ENCODE results near the gene GAB3. TPM values are rescaled to one million over a fixed set of nuclear protein-coding genes. Genes with fewer than 3 reads are reported as not detected.
"Not testable (repeated sequence)": the region's sequence is repeated elsewhere in the genome, so short reads cannot be mapped to it uniquely, and the experiment has no call there.

GAB3 gene
- polyA plus RNA-seq, 1 of the 3 experiments (the other 2 are of a cell fraction), result 4.5 TPM

DNA sequence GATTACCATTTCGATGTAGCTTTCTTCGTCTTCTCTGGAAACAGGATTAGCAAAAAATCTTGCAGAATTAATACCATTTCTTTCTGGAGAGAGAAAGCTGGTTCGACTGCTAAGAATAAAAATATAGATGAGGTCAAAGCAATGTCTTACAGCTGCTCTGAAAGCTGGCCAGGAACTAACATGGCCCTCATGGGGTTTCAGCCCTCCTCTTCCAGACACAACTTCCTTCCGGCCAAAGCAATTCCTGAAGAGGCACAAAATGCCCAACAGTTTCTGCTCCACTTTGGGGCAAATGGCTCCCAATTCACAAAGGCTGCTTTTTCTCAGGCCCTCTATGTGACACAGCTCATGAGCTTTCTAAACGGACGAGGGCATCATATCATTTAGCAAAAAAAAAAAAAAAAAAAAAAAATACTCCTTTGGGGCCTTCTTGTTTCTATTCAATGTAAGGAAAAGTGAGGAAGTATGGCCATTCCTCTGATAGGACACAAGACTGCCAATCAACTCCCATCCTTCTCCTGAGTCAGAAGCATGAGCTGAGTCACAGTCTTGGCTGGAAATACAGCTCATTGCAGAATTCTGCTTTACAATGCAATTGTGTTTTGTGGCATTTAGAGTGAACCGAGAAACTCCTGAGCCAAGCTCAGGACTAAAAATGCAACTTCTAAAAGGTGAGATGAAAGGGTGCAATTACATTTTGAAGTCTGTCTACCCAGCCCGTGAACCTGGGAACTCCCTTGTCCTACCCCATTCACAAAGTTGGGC lies 54.8 kb downstream of the GAB3 start:
- peak overlapping the region; percentile 76 for H2AFZ ChIP-seq (ENCODE audit: low read depth)
- H3K4me1 ChIP-seq (ENCODE audit: control insufficient read depth in 1 of 2, insufficient read depth in 2 of 2, low read depth in 1 of 2, low read length in 1 of 2), result no peaks in the 10 kb centered on the region
- no peaks in the 10 kb centered on the region for H4K20me1 ChIP-seq (ENCODE audit: insufficient read depth)
- no peaks in the 10 kb centered on the region for H3K9me2 ChIP-seq
- POLR2A ChIA-PET, result no interaction called here
- TF ChIP-seq FOSL2 (IDR thresholded peaks at IDR 0.05; ENCODE audit: borderline replicate concordance, low read depth), result peak; percentile 74; the same call in 1 of the 2 replicates
- TF ChIP-seq, protein P1, sequence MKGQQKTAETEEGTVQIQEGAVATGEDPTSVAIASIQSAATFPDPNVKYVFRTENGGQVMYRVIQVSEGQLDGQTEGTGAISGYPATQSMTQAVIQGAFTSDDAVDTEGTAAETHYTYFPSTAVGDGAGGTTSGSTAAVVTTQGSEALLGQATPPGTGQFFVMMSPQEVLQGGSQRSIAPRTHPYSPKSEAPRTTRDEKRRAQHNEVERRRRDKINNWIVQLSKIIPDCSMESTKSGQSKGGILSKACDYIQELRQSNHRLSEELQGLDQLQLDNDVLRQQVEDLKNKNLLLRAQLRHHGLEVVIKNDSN (IDR thresholded peaks at IDR 0.05; ENCODE audit: borderline replicate concordance, low read depth), result no peak
- peak; percentile 28; the same call in 1 of the 2 replicates for TF ChIP-seq JUND (IDR thresholded peaks at IDR 0.05)
- peak; percentile 10; the same call in 1 of the 2 replicates for TF ChIP-seq NFIC (IDR thresholded peaks at IDR 0.05; ENCODE audit: borderline replicate concordance)
- no peak for TF ChIP-seq CHD2 (IDR thresholded peaks at IDR 0.05; ENCODE audit: low read length, partially characterized antibody)
- no peak for TF ChIP-seq RAD21 (IDR thresholded peaks at IDR 0.05; ENCODE audit: low read length)
- peak; percentile 65 for TF ChIP-seq GABPA (IDR thresholded peaks at IDR 0.05; ENCODE audit: low read depth)
- TF ChIP-seq PBX3 (IDR thresholded peaks at IDR 0.05), result peak; percentile 92
- TF ChIP-seq, protein P2, sequence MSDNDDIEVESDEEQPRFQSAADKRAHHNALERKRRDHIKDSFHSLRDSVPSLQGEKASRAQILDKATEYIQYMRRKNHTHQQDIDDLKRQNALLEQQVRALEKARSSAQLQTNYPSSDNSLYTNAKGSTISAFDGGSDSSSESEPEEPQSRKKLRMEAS (IDR thresholded peaks at IDR 0.05; ENCODE audit: low read depth), result no peak
- TF ChIP-seq ELF1 (IDR thresholded peaks at IDR 0.05), result peak; percentile 29; the same call in 1 of the 2 replicates
- CTCF ChIA-PET, result interaction anchor here (0.6 to 1.4 kb wide), 3 partner anchors 20 to 53 kb away, joined by 3 read pairs; no protein-coding TSS in a partner anchor
- no peak overlapping the region for H3K9ac ChIP-seq
- DNase-seq, result no peak
- no peak overlapping the region for H3K4me3 ChIP-seq (ENCODE audit: low read depth in 2 of 2, low read length in 1 of 2)
- 30% methylated on average over 8 of the region's 8 CpGs for WGBS (ENCODE audit: low lambda C conversion rate)
- no peaks in the 10 kb centered on the region for H3K9me3 ChIP-seq
- peaks cover 9% of the 10 kb centered on the region for H3F3A ChIP-seq (replicated peaks; ENCODE audit: insufficient read depth)
- H3K27me3 ChIP-seq (ENCODE audit: insufficient read depth), result no peaks in the 10 kb centered on the region
- no peaks in the 10 kb centered on the region for H3K79me2 ChIP-seq (ENCODE audit: insufficient read depth)
- no peaks in the 10 kb centered on the region for H3K36me3 ChIP-seq (replicated peaks in 1 of 2; ENCODE audit: control insufficient read depth in 1 of 2, insufficient read depth in 2 of 2, low read length in 1 of 2)
- H3K27ac ChIP-seq (ENCODE audit: low read depth in 2 of 2, low read length in 1 of 2), result peak overlapping the region in 1 of 2 experiments; percentile 41; a peak in 1 of 4 replicates
- peak overlapping the region; percentile 49; the same call in 1 of the 2 replicates for H3K4me2 ChIP-seq

DNA sequence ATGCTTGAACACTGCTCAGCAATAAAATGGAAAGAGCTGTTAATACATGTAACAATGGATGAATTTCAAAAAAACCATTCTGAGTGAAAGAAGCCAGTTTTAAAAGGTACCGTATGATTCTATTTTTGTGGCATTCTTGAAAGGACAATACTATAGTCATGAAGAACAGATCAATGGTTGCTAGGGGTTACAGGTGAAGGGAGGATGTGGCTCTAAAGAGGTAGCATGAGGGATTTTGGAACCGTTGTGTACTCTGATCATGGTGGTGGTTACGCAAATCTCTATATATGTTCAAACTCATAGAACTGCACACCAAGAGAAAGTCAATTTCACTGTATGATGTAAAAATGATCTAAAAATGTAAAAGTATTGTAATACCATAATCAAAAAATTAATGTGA lies 57.5 kb downstream of the GAB3 start:
- no peak for DNase-seq
- Histone ChIP-seq H2AFZ (ENCODE audit: low read depth) (no peak overlapping the region), H3K4me3 (ENCODE audit: low read depth in 2 of 2, low read length in 1 of 2) (no peak overlapping the region), H3K4me2 (no peak overlapping the region), H3K9me3 (no peaks in the 10 kb centered on the region), H3K9ac (no peak overlapping the region), H3K4me1 (ENCODE audit: control insufficient read depth in 1 of 2, insufficient read depth in 2 of 2, low read depth in 1 of 2, low read length in 1 of 2) (no peaks in the 10 kb centered on the region), H4K20me1 (ENCODE audit: insufficient read depth) (no peaks in the 10 kb centered on the region), H3K79me2 (ENCODE audit: insufficient read depth) (no peaks in the 10 kb centered on the region), H3K36me3 (replicated peaks in 1 of 2; ENCODE audit: control insufficient read depth in 1 of 2, insufficient read depth in 2 of 2, low read length in 1 of 2) (no peaks in the 10 kb centered on the region), H3K9me2 (no peaks in the 10 kb centered on the region), H3K27me3 (ENCODE audit: insufficient read depth) (no peaks in the 10 kb centered on the region), H3F3A (replicated peaks; ENCODE audit: insufficient read depth) (peaks cover 9% of the 10 kb centered on the region), H3K27ac (ENCODE audit: low read depth in 2 of 2, low read length in 1 of 2) (no peak overlapping the region)
- POLR2A ChIA-PET, result no interaction called here
- TF ChIP-seq, protein P3, sequence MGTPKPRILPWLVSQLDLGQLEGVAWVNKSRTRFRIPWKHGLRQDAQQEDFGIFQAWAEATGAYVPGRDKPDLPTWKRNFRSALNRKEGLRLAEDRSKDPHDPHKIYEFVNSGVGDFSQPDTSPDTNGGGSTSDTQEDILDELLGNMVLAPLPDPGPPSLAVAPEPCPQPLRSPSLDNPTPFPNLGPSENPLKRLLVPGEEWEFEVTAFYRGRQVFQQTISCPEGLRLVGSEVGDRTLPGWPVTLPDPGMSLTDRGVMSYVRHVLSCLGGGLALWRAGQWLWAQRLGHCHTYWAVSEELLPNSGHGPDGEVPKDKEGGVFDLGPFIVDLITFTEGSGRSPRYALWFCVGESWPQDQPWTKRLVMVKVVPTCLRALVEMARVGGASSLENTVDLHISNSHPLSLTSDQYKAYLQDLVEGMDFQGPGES (IDR thresholded peaks at IDR 0.05; ENCODE audit: low read depth, low read length), result no peak
- TF ChIP-seq NFIC (IDR thresholded peaks at IDR 0.05; ENCODE audit: borderline replicate concordance) (no peak), FOSL2 (IDR thresholded peaks at IDR 0.05; ENCODE audit: borderline replicate concordance, low read depth) (no peak), EZH2phosphoT487 (IDR thresholded peaks at IDR 0.05; ENCODE audit: borderline replicate concordance, low read depth) (no peak)
- CTCF ChIA-PET, result no interaction called here
- 40% methylated on average over 3 of the region's 3 CpGs for WGBS (ENCODE audit: low lambda C conversion rate)

DNA sequence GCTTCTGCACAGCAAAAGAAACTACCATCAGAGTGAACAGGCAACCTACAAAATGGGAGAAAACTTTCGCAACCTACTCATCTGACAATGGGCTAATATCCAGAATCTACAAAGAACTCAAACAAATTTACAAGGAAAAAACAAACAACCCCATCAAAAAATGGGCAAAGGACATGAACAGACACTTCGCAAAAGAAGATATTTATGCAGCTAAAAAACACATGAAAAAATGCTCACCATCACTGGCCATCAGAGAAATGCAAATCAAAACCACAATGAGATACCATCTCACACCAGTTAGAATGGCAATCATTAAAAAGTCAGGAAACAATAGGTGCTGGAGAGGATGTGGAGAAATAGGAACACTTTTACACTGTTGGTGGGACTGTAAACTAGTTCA lies 60.4 kb downstream of the GAB3 start:
- POLR2A ChIA-PET; H2AFZ ChIP-seq (ENCODE audit: low read depth); H3K4me1 ChIP-seq (ENCODE audit: control insufficient read depth in 1 of 2, insufficient read depth in 2 of 2, low read depth in 1 of 2, low read length in 1 of 2); H3K4me3 ChIP-seq (ENCODE audit: low read depth in 2 of 2, low read length in 1 of 2); H3K27ac ChIP-seq (ENCODE audit: low read depth in 2 of 2, low read length in 1 of 2); DNase-seq; H3F3A ChIP-seq (replicated peaks; ENCODE audit: insufficient read depth); H3K9me3 ChIP-seq; H4K20me1 ChIP-seq (ENCODE audit: insufficient read depth); CTCF ChIA-PET; H3K4me2 ChIP-seq; H3K9ac ChIP-seq; H3K79me2 ChIP-seq (ENCODE audit: insufficient read depth); H3K9me2 ChIP-seq; H3K36me3 ChIP-seq (replicated peaks in 1 of 2; ENCODE audit: control insufficient read depth in 1 of 2, insufficient read depth in 2 of 2, low read length in 1 of 2); H3K27me3 ChIP-seq (ENCODE audit: insufficient read depth): not testable (repeated sequence)
- 33% methylated on average over 2 of the region's 2 CpGs for WGBS (ENCODE audit: low lambda C conversion rate)

GRCh38 chrX:154672084-154672483 lies 78.8 kb downstream of the GAB3 start:
- H3K9ac ChIP-seq; DNase-seq; H4K20me1 ChIP-seq (ENCODE audit: insufficient read depth); H3K9me2 ChIP-seq; H3K9me3 ChIP-seq; CTCF ChIA-PET; H3K27me3 ChIP-seq (ENCODE audit: insufficient read depth); H3K4me1 ChIP-seq (ENCODE audit: control insufficient read depth in 1 of 2, insufficient read depth in 2 of 2, low read depth in 1 of 2, low read length in 1 of 2); H3F3A ChIP-seq (replicated peaks; ENCODE audit: insufficient read depth); H3K79me2 ChIP-seq (ENCODE audit: insufficient read depth); H3K4me3 ChIP-seq (ENCODE audit: low read depth in 2 of 2, low read length in 1 of 2); H2AFZ ChIP-seq (ENCODE audit: low read depth); H3K27ac ChIP-seq (ENCODE audit: low read depth in 2 of 2, low read length in 1 of 2); H3K36me3 ChIP-seq (replicated peaks in 1 of 2; ENCODE audit: control insufficient read depth in 1 of 2, insufficient read depth in 2 of 2, low read length in 1 of 2); POLR2A ChIA-PET; H3K4me2 ChIP-seq: not testable (repeated sequence)

All from SK-N-SH (cell line).